ENCODE results near the gene SCAP.

SCAP gene

GRCh38 chr3:47412842-47413520 lies 62.8 kb downstream of the SCAP start:
- DNase-seq, result no peak

GRCh38 chr3:47412453-47412756 lies 63.3 kb downstream of the SCAP start:
- DNase-seq, result no peak

- DNase-seq, result no peak
Observed at GRCh38 chr3:47411696-47412452, 63.9 kb downstream of the SCAP start.

- DNase-seq, result no peak
Observed at GRCh38 chr3:47410801-47411646, 64.7 kb downstream of the SCAP start.

- no peak for DNase-seq
Observed at GRCh38 chr3:47410417-47410720, 65.4 kb downstream of the SCAP start.

- no peak for DNase-seq
Observed at GRCh38 chr3:47409688-47410416, 65.9 kb downstream of the SCAP start.

GRCh38 chr3:47409284-47409683 lies 66.5 kb downstream of the SCAP start:
- DNase-seq, result no peak

- DNase-seq, result no peak
Observed at GRCh38 chr3:47408839-47409229, 66.9 kb downstream of the SCAP start.

- no peak for DNase-seq
Observed at GRCh38 chr3:47407896-47408838, 67.6 kb downstream of the SCAP start.

GRCh38 chr3:47407237-47407636 lies 68.5 kb downstream of the SCAP start:
- no peak for DNase-seq

- DNase-seq, result no peak
Observed at GRCh38 chr3:47406762-47407149, 69.0 kb downstream of the SCAP start.

GRCh38 chr3:47405820-47406761 lies 69.7 kb downstream of the SCAP start:
- DNase-seq, result no peak

- no peak for DNase-seq
Observed at GRCh38 chr3:47404955-47405790, 70.6 kb downstream of the SCAP start.

- DNase-seq, result no peak
Observed at GRCh38 chr3:47404431-47404876, 71.3 kb downstream of the SCAP start.

- no peak for DNase-seq
Observed at GRCh38 chr3:47399531-47400270, 76.0 kb downstream of the SCAP start.

- no peak for DNase-seq
Observed at GRCh38 chr3:47399016-47399415, 76.7 kb downstream of the SCAP start.

- DNase-seq, result no peak
Observed at GRCh38 chr3:47398228-47398627, 77.5 kb downstream of the SCAP start.

GRCh38 chr3:47394881-47395280 lies 80.9 kb downstream of the SCAP start:
- DNase-seq, result no peak

Data from SW 1271 (cell line).